ENCODE results near the gene OLA1.

The OLA1 gene

DNA sequence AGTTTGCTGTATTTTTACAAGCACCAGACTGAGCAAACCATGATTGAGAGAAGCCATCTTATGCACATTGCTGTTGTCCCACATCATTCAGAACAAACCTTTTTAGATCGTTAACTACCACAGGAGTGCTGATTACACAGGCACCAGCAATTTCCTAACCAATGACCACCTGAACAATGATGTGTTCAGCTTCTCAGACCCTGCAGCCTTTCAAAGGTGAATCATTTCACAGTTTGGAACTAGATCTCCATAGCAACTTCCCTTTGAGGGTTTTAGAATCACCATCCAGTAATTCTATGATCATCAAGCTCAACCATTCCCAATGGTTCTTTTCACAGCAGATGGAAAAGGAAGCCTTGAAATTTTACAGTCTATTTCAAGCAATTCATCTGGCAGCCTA, 71.4 kb downstream of the OLA1 start:
- peak; percentile 37 for DNase-seq

- DNase-seq, result no peak
Measured at GRCh38 chr2:174174741-174175140, 73.6 kb downstream of the OLA1 start.

- DNase-seq, result no peak
Measured at GRCh38 chr2:174172802-174173355, 75.5 kb downstream of the OLA1 start.

DNA sequence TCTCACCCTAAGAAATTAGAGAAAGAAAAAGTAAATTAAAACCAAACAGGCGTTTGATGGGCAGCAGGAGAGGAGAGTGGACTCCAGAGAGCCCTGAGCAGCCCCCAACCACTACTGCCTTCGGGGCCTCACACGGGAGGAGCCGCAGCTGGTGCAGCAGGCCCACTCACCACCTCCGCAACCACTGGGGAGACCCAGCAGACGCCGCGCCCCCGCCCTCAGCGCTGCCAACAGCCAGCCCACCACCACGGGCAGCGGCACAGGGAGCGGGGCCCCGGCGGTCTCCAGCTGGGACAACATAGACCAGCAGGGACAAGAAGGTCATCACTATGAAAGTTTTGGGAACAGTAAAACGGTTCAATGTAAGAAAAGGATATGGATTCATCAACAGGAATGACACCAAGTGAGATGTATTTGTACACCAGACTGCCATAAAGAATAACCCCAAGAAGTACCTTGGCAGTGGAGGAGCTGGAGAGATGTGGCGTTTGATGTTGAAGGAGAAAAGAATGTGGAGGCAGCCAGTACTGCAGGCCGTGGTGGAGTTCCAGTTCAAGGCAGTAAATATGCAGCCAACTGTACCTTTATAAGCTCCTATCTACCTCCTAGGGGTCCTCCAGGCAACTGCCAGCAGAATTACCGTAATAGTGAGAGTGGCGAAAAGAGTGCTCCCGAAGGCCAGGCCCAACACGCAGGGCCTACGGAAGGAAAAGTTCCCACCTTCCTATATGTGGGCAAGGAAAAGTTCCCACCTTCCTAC, 76.5 kb downstream of the OLA1 start:
- DNase-seq, result no peak

DNA sequence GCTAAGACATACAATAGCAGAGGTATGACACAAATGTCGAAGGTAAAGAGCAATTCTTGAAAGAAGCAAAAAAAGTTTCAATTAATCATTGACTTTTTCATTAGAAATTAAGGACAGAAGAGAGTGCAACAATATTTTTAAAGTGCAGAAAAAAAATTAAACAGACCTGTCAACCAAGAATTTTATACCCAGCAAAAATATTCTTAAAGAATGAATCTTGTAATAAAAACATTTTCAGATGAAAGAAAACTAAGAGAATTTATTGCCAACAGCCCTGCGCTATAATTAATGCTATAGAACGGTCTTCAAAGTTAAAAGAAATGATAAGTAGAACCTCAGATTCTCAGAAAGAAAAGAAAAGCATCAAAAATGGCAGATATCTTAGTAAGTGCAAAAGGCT, 79.0 kb downstream of the OLA1 start:
- DNase-seq, result no peak

DNA sequence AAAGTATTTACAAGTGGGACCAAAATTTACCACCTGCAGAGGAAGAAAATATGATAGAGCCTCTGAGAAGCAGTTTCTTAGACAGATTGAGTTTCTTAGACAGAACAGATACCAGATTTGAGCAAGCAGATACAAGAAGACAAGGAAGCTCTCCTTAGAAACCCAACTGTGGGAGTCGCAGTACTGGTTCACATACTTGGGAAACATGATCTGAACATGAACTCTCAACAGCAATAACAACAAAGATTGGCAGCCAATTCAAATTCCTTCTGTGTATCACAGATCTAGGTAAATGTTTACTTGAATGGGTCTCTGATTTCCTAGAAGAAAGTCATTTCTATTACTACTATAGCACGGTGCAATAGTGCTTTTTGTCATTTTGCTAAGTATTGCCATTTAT, 82.1 kb downstream of the OLA1 start:
- DNase-seq, result no peak

DNA sequence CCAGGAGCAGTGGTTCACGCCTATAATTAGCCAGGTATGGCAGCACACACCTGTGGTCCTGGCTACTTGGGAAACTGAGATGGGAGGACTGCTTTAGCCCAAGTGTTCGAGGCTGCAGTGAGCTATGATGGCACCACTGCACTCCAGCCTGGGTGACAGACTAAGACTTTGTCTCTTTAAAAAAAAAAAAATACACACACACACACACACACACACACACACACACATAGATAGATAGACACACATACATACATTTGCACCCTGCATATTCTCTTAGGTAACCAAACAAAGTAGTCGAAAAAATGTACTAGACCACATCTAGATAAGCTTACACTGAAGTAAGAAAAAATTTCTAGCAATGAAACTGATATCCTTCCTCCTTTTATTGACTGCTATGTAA, 86.8 kb downstream of the OLA1 start:
- no peak for DNase-seq

- DNase-seq, result peak; percentile 35
Measured at GRCh38 chr2:174158003-174158402, 90.3 kb downstream of the OLA1 start.

DNA sequence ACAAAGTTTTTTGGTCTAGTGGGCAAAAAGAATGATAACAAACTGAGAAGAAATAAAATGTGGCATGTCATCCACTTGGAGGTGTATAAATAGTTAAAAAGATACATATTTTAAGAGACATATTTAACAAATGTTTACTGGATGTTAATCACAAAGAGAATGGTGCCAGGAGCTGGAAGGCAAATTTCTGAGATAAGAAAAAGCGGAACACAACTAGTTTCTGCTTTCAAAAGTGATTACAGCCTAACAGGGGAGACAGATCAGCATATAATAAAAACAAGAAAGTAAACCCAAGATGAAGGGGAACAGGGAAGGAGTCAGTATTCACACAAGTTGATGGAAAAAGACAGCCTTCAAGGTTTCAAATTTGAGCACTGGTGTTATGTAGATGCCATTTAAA, 91.3 kb downstream of the OLA1 start:
- DNase-seq, result no peak

- DNase-seq, result no peak
Measured at GRCh38 chr2:174153757-174154680, 94.3 kb downstream of the OLA1 start.

DNA sequence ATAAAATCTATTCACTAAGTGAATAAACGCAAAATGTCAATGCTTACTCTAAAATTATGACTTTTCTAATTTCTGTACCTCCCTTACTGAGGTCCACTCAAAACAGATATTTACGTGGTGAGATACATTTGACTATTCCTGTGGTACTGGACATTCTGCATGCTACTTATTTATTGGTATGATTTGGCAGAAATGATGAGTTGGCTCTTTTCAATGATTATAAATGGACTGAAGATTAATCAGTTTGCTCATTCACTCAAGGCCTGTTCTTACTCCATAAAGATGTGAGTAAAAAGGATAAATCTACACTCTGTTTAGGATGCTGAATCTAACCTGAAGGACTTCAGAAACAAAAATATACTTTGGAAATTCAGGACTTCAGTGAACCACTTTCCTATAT, 98.8 kb downstream of the OLA1 start:
- no peak for DNase-seq

DNA sequence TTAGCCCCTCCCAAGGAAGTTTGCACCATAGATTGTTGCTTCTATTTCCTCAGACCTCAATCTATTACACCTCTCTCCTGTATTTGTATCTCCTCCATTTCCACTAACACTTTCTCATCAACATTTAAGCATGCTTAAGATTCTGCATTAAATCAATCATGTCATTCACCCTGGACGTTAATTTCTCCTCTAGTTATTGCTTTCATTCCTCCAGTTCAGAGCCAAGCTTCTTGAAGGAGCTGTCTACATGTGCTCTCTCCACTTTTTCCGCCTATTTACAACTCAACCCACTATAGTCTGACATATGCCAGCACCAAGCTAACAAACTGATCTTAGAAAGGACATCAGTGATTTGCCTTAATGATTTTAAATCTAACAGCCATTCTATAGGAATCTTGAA, 99.5 kb downstream of the OLA1 start:
- DNase-seq, result no peak

- DNase-seq, result no peak
Measured at GRCh38 chr2:174145827-174146226, 102.5 kb downstream of the OLA1 start.

GRCh38 chr2:174142290-174142689, 106.0 kb downstream of the OLA1 start:
- no peak for DNase-seq

DNA sequence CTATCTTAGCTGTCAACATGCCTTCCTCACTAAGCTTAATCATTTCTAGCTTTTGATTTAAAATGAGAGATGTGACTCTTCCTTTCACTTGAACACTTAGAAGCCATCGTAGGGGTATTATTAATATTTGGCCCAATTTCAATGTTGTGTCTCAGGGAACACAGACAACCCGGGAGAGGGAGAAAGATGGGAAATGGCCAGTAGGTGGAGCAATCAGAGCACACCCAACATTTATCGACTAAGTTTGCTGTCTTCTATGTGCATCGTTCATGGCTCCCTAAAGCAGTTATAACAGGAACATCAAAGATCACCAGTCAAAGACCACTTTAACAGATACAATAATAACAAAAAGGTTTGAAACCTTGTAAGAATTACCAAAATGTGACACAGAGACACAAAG, 110.2 kb downstream of the OLA1 start:
- no peak for DNase-seq

DNA sequence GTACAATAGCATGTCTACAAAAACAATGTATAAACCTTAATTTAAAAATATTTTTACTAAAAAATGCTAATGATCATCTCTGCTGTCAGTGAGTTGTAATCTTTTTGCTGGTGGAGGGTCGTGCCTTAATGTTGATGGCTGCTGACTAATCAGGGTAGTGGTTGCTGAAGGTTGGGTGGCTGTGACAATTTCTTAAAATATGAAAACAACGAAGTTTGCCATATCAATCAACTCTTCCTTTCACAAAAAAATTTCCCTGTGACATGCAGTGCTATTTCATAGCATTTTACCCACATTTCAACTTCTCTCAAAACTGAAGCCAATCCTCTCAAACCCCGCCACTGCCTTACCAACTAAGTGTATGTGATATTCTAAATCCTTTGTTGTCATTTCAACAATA, 112.4 kb downstream of the OLA1 start:
- DNase-seq, result no peak

DNA sequence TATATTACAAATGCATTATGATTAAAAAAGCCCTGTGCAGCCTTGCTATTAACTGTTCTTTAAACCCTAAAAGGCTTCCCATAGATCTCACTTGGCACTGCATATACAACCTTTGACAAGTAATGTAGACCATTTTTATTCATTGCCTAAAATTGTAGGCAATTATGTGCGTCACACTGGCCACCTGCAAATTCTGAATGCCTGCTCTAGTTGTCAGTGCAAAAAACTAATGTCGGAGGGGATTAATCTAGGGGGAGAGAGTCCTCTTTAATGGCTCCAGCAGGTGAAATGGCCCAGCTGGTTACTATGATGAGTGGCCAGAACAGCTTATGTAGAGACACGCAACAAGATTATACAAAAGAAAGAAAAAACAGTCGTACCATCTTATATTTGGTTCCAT, 123.2 kb downstream of the OLA1 start:
- DNase-seq, result no peak

GRCh38 chr2:174124181-174124580, 124.2 kb downstream of the OLA1 start:
- DNase-seq, result peak; percentile 3

- DNase-seq, result no peak
Measured at GRCh38 chr2:174122185-174122584, 126.1 kb downstream of the OLA1 start.

DNA sequence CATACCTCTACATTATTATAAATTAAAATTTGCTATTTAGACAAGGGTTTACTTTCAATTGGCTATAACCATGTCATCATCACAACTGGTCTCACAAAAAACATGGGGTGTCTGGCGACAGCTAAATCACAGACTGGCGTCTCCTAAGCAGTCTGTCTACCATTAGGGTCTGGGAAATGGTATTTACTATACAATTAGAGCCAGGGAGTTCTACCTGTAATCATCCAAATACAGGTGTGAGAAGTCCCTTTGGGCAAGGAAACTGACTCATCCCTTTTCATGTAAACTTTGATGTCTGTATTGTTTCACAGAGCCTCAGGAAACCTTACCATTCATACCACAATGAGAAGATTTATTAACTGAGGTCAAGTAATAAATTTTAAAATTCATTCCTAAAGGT, 126.7 kb downstream of the OLA1 start:
- no peak for DNase-seq

GRCh38 chr2:174121175-174121574, 127.2 kb downstream of the OLA1 start:
- DNase-seq, result no peak

GRCh38 chr2:174120346-174120745, 128.0 kb downstream of the OLA1 start:
- no peak for DNase-seq

DNA sequence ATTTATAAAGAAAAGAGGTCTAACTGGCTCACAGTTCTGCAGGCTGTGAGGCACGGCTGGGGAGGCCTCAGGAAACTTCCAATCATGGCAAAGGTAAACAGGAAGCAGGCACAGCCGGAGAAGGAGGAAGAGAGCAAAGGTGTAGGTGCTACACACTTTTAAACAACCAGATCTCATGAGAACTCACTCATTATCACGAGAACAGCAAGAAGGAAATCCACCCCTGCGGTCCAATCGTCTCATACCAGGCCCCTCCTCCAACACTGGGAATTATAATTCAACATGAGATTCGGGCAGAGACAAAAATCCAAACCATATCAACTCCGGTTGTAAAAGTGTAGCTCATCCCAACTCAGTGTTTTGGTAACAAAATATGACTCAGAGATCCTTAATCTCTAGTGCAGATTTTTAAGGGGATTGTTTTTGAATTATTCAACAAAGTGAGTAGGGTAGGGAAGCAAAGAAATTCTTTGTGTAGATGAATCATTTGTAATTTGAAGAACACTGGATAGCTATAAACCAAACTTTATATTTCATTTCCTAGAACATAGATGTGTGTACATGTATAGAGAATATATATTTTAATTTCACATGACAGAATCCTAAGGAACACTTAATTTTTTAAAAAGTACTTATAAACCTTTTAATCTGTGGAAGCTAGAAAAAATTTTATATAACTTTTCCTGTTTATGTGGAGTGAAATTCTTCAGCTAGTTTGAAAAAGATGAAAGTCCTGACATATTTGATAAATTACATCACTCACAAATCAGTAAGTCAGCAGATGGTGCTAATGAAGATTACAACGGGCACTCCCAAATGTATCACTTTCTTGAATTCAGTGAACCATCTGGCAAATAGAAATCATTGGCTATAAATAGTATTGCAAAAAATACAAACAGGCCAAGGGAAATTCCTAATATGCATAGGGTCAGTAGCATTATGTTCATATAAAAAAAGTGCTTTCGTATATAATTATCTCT, 130.1 kb downstream of the OLA1 start:
- DNase-seq, result no peak
